Measurements from ENCODE around the gene MTHFR.

MTHFR gene

GRCh38 chr1:11789126-11790067 is 16.4 kb downstream of the MTHFR start:
- TF ChIP-seq ZNF565 (CRISPR knock-in tag; conservative IDR thresholded peaks at IDR 0.05; ENCODE audit: low read depth) (no peak), ZNF8 (CRISPR knock-in tag; IDR thresholded peaks at IDR 0.05) (no peak), ZFP3 (CRISPR knock-in tag; IDR thresholded peaks at IDR 0.05) (no peak), ESRRG (CRISPR knock-in tag; IDR thresholded peaks at IDR 0.05) (no peak), CSRNP3 (CRISPR knock-in tag; IDR thresholded peaks at IDR 0.05) (no peak), ARNTL (CRISPR knock-in tag; IDR thresholded peaks at IDR 0.05; ENCODE audit: borderline replicate concordance, low read depth) (no peak), PPARA (CRISPR knock-in tag; IDR thresholded peaks at IDR 0.05; ENCODE audit: borderline replicate concordance) (no peak), OSR1 (CRISPR knock-in tag; IDR thresholded peaks at IDR 0.05) (no peak), BACH2 (CRISPR knock-in tag; IDR thresholded peaks at IDR 0.05; ENCODE audit: borderline replicate concordance) (no peak), SNAI2 (CRISPR knock-in tag; IDR thresholded peaks at IDR 0.05) (no peak), TSHZ2 (CRISPR knock-in tag; IDR thresholded peaks at IDR 0.05) (no peak), ISL1 (CRISPR knock-in tag; IDR thresholded peaks at IDR 0.05) (no peak), ZC3H10 (CRISPR knock-in tag; IDR thresholded peaks at IDR 0.05) (no peak), TCF4 (CRISPR knock-in tag; IDR thresholded peaks at IDR 0.05; ENCODE audit: borderline replicate concordance) (no peak), GLIS3 (CRISPR knock-in tag; IDR thresholded peaks at IDR 0.05) (no peak), CSDC2 (CRISPR knock-in tag; IDR thresholded peaks at IDR 0.05) (no peak)
- no peak for ATAC-seq

GRCh38 chr1:11788549-11789053 is 17.2 kb downstream of the MTHFR start:
- no peak for ATAC-seq
- TF ChIP-seq OSR1 (CRISPR knock-in tag; IDR thresholded peaks at IDR 0.05) (no peak), ZNF70 (CRISPR knock-in tag; IDR thresholded peaks at IDR 0.05) (no peak), POU6F1 (CRISPR knock-in tag; IDR thresholded peaks at IDR 0.05; ENCODE audit: borderline replicate concordance, low read depth) (no peak), PATZ1 (CRISPR knock-in tag; IDR thresholded peaks at IDR 0.05; ENCODE audit: borderline replicate concordance) (no peak), ZFP30 (CRISPR knock-in tag; IDR thresholded peaks at IDR 0.05) (no peak), ZNF565 (CRISPR knock-in tag; conservative IDR thresholded peaks at IDR 0.05; ENCODE audit: low read depth) (no peak), ARNTL (CRISPR knock-in tag; IDR thresholded peaks at IDR 0.05; ENCODE audit: borderline replicate concordance, low read depth) (no peak), ZNF8 (CRISPR knock-in tag; IDR thresholded peaks at IDR 0.05) (no peak), GLIS3 (CRISPR knock-in tag; IDR thresholded peaks at IDR 0.05) (no peak), RARB (CRISPR knock-in tag; IDR thresholded peaks at IDR 0.05) (no peak), ZC3H10 (CRISPR knock-in tag; IDR thresholded peaks at IDR 0.05) (no peak), BACH2 (CRISPR knock-in tag; IDR thresholded peaks at IDR 0.05; ENCODE audit: borderline replicate concordance) (no peak), CSDC2 (CRISPR knock-in tag; IDR thresholded peaks at IDR 0.05) (no peak), TOX (CRISPR knock-in tag; IDR thresholded peaks at IDR 0.05; ENCODE audit: borderline replicate concordance) (no peak), TSHZ2 (CRISPR knock-in tag; IDR thresholded peaks at IDR 0.05) (no peak), SNAI2 (CRISPR knock-in tag; IDR thresholded peaks at IDR 0.05) (no peak), ISL1 (CRISPR knock-in tag; IDR thresholded peaks at IDR 0.05) (no peak), PPARA (CRISPR knock-in tag; IDR thresholded peaks at IDR 0.05; ENCODE audit: borderline replicate concordance) (no peak), CSRNP3 (CRISPR knock-in tag; IDR thresholded peaks at IDR 0.05) (no peak)
